GM19397 (cell line): ENCODE results near the gene REEP6.

Experiments
- ATAC-seq: cut with Tn5 transposase; IDR thresholded peaks from one replicate; pipeline ENCODE4 v1.9.1; 2021; ENCODE audit warnings: mild to moderate bottlenecking, moderate library complexity; ENCODE audit not compliant: unreplicated experiment

Gene REEP6

GRCh38 chr19:1491114-1491848, at the start of gene REEP6:
Gene REEP6, plus strand, starts transcription at chr19:1491181. Its CDS starts 89 bp downstream, at chr19:1491270.
- ATAC-seq, result no peak

- ATAC-seq, result no peak
These were observed 49.1 kb upstream of the REEP6 start for GRCh38 chr19:1441677-1442438.

- ATAC-seq, result peak; percentile 79
These were observed 45.6 kb upstream of the REEP6 start for GRCh38 chr19:1445185-1445931.

- ATAC-seq, result no peak
These were observed 44.9 kb upstream of the REEP6 start for GRCh38 chr19:1445932-1446712.

GRCh38 chr19:1446713-1447481, 44.1 kb upstream of the REEP6 start:
- ATAC-seq, result no peak

- ATAC-seq, result no peak
These were observed 43.5 kb upstream of the REEP6 start for GRCh38 chr19:1447504-1447903.

GRCh38 chr19:1447944-1448343, 43.0 kb upstream of the REEP6 start:
- no peak for ATAC-seq

GRCh38 chr19:1449467-1450442, 41.2 kb upstream of the REEP6 start, which contains the start of gene APC2:
Gene APC2, plus strand, starts transcription at chr19:1450121. Its CDS starts 2,881 bp downstream, at chr19:1453002.
- ATAC-seq, result no peak

- no peak for ATAC-seq
These were observed 39.9 kb upstream of the REEP6 start for GRCh38 chr19:1450735-1451731.

- no peak for ATAC-seq
These were observed 38.8 kb upstream of the REEP6 start for GRCh38 chr19:1451916-1452801.

GRCh38 chr19:1452802-1453524, 38.0 kb upstream of the REEP6 start:
- ATAC-seq, result no peak

- ATAC-seq, result no peak
These were observed 37.2 kb upstream of the REEP6 start for GRCh38 chr19:1453525-1454364.

- no peak for ATAC-seq
These were observed 36.0 kb upstream of the REEP6 start for GRCh38 chr19:1455002-1455335.

- no peak for ATAC-seq
These were observed 35.5 kb upstream of the REEP6 start for GRCh38 chr19:1455336-1456120.
